Ureter (tissue), 1 donor: ENCODE data around the gene RAB14. TPM values are rescaled to one million over a fixed set of nuclear protein-coding genes. Genes with fewer than 3 reads are reported as not detected.
A peak's percentile ranks its signal among the peaks of the same experiment; 100 is the strongest.

Experiments used
- DNase-seq: peaks from one replicate; pipeline ENCODE4 v3.0.0-alpha.2; 2020; ENCODE audit warnings: low spot score
- total RNA-seq: library from RNA; stranded (reverse); gene quantifications from one replicate; pipeline ENCODE4 v1.2.4, GENCODE V29; 2023
- donor health status: DM: yes; HTN: yes; CAD: no.

Gene RAB14
- total RNA-seq, 1 donor from 2014 or later = 115 TPM

- no peak for DNase-seq
Measured at GRCh38 chr9:121219530-121219929, 17.9 kb upstream of the RAB14 start.

GRCh38 chr9:121218357-121219027 is 16.8 kb upstream of the RAB14 start:
- DNase-seq = no peak

- no peak for DNase-seq
Measured at GRCh38 chr9:121217609-121218292, 16.1 kb upstream of the RAB14 start.

- no peak for DNase-seq
Measured at GRCh38 chr9:121216271-121216805, 14.7 kb upstream of the RAB14 start.

- no peak for DNase-seq
Measured at GRCh38 chr9:121214005-121214404, 12.3 kb upstream of the RAB14 start.

- peak; percentile 94 for DNase-seq
Measured at GRCh38 chr9:121213136-121213806, 11.6 kb upstream of the RAB14 start.

GRCh38 chr9:121210536-121210935 is 8.9 kb upstream of the RAB14 start:
- no peak for DNase-seq

GRCh38 chr9:121207371-121207940 is 5.8 kb upstream of the RAB14 start:
- DNase-seq = no peak

- DNase-seq = no peak
Measured at GRCh38 chr9:121206516-121207370, 5.1 kb upstream of the RAB14 start.

GRCh38 chr9:121204611-121205010 is 2.9 kb upstream of the RAB14 start:
- DNase-seq = no peak

- DNase-seq = no peak
Measured at GRCh38 chr9:121204121-121204520, 2.5 kb upstream of the RAB14 start.

- no peak for DNase-seq
Measured at GRCh38 chr9:121201045-121201737, 478 bp downstream of the RAB14 start.

GRCh38 chr9:121200356-121200755 is 1.3 kb downstream of the RAB14 start:
- no peak for DNase-seq

- DNase-seq = no peak
Measured at GRCh38 chr9:121199921-121200320, 1.7 kb downstream of the RAB14 start.

- DNase-seq = no peak
Measured at GRCh38 chr9:121198512-121199042, 3.1 kb downstream of the RAB14 start.

GRCh38 chr9:121197132-121197531 is 4.5 kb downstream of the RAB14 start:
- DNase-seq = no peak

- DNase-seq = no peak
Measured at GRCh38 chr9:121196389-121196788, 5.3 kb downstream of the RAB14 start.

- no peak for DNase-seq
Measured at GRCh38 chr9:121194730-121195129, 6.9 kb downstream of the RAB14 start.

- no peak for DNase-seq
Measured at GRCh38 chr9:121192959-121193640, 8.6 kb downstream of the RAB14 start.

- no peak for DNase-seq
Measured at GRCh38 chr9:121192518-121192917, 9.2 kb downstream of the RAB14 start.
